ENCODE data around the gene CCL3.
"Not testable (repeated sequence)": the region's sequence is repeated elsewhere in the genome, so short reads cannot be mapped to it uniquely, and the experiment has no call there.

The CCL3 gene

DNA sequence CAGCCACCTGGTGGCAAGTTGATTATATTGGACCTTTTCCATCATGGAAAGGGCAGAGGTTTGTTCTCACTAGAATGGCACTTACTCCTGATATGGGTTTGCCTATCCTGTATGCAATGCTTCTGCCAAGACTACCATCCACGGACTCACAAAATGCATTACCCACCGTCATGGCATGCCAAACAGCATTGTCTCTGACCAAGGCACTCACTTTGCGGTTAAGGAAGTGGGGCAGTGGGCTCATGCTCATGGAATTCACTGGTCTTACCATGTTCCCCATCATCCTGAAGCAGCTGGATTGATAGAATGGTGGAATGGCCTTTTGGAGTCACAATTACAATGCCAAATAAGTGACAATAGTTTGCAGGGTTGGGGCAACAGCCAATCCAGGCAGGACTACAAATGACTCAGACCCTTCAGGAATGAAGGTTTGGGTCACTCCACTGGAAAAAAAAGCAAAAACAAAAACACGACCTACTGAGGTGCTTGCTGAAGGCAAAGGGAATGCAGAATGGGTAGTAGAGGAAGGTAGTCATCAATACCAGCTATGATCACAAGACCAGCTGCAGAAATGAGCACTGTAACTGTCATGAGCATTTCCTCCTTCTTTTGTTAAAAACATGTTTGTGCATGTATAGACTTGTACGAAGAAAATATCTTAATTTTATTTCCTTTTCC, 25.2 kb upstream of the CCL3 start:
- DNase-seq, result not testable (repeated sequence)

- DNase-seq, result not testable (repeated sequence)
Measured at GRCh38 chr17:36113131-36113530, 23.2 kb upstream of the CCL3 start.

DNA sequence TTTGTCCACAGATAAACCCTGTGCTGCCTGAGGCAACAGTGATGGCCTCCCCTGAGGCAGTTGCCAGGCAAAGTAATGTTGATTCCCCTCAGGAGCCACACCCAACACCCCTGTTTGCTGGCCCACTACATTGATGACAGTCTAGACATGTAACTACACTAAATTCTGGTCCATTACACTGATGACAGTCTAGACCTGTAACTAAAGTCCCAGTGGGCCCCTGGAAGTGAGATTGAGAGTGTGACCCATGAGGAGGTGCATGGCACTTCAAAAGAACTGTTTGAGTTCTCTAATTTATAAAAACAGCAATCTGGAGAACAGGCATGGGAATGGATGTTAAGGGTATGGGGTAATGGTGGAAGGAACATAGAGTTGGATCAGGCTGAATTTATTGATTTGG, 22.6 kb upstream of the CCL3 start:
- DNase-seq, result no peak

DNA sequence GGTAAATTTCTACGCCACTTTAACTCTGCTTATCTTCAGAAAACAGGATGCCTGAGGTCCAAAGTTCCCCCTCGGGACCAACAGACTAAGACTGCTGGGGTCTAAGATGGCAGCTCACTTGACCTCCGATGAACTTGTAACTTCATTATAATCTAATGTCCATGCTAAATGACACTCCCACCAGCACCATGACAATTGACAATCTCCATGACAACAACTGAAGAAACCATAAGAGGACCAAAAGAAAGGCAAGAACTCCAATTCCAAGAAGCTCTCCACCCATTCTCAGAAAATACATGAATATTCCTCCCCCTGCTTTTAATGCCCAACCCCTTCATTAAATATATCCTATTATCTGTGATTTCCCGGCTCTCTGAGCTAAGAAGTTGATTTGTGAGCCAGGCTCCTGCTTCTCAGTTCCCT, 21.1 kb upstream of the CCL3 start:
- no peak for DNase-seq

- not testable (repeated sequence) for DNase-seq
Measured at GRCh38 chr17:36108265-36108664, 18.3 kb upstream of the CCL3 start.

GRCh38 chr17:36107660-36108059, 17.7 kb upstream of the CCL3 start:
- no peak for DNase-seq

GRCh38 chr17:36106493-36106835, 16.5 kb upstream of the CCL3 start:
- no peak for DNase-seq

DNA sequence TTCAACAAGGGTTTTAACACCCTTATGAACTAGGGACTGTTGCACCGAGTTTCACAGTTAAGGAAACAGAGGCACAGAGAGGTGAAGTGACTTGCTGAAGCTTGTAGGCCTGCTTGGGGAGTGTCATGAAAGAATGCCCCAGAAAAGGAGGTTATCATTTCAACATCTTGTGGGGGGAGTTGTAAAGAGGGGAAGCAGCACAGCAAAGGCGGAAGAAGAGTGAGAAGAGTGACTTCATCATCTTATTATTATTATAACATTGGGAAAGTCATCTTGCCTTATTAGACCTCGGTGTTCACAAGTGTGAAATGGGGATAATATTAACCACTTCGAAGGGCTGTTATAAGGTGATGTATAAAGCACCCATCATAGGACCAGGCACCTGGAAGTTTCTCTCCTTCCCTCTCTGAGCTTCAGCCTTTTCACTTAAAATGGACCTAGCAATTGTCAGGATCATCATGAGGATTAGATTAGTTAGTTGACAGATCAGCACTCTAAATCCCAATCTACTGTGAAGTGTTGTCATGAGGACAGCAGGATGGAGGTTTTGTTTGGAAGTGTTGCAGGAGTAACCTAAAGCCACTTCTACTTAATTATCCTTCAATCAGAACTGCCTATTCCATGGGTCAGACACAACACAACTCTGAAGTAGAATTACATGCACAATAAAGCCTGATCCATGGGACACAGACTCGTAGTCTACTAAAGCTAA, 16.0 kb upstream of the CCL3 start:
- DNase-seq, result no peak

DNA sequence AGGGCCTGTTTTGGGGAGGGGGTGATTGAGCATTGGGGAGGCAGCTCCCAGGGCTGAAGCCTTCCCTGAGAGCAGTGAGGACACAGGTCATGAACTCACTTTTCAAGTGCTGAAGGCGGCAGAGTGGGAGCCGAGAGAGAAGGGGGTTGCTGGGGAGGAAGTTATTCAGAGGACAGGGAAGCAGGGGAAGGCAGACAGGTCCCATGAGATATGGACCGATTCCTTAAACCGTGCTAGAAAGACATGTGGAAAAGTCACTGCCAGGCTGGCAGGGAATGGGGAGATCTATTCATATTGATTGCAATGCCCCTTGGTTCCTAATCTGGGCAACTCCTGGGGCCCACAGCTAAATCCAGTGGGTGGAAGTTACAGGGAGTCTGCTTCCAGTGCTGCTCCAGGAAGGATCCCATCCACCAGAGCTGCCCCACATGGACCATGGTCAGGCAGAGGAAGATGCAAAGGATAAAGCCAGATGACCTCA, 14.8 kb upstream of the CCL3 start:
- no peak for DNase-seq

GRCh38 chr17:36104246-36104645, 14.3 kb upstream of the CCL3 start:
- not testable (repeated sequence) for DNase-seq

- DNase-seq, result not testable (repeated sequence)
Measured at GRCh38 chr17:36103401-36103975, 13.5 kb upstream of the CCL3 start, which contains the start of gene CCL4. Gene CCL4, plus strand, starts transcription at chr17:36103827. Its CDS starts 79 bp downstream, at chr17:36103906.

DNA sequence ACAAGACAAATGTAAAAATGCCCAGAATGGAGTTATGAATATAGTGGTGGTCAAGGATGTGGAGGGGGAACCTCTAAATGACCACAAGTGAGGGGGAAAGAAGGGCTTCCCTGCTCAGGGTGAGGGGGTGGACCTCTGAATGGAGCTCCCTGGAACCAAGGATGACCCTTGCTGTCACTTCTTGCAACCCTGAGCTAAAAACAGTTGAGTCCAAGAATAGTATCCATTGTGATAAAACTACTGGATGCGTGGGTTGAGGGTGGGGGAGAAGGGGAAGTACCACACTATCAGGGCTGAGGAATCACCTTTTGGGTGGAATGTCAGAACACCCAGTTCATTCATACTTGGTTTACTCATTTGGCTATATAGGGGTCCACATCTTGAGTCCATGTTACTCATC, 9.1 kb upstream of the CCL3 start:
- DNase-seq, result not testable (repeated sequence)

DNA sequence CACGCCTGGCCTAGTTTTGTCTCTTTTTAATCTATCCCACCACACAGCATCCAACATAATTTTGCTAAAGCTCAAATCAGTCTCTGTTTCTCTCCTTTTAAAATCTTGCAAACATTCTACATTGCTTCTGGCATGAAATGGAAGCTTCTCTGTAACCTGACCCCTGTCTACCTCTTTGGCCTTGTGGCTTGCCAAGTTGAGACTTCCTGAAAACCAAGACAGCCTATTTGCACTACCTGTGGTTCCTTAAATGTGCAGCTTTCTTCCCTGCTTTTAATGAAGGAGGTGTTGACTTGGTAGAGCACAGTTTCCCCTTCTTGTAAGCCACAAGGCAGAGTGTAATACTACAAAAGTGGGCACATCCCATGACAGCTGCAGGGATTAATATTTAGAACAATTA, 6.0 kb upstream of the CCL3 start:
- DNase-seq, result no peak

- DNase-seq, result no peak
Measured at GRCh38 chr17:36094746-36095145, 4.8 kb upstream of the CCL3 start.

DNA sequence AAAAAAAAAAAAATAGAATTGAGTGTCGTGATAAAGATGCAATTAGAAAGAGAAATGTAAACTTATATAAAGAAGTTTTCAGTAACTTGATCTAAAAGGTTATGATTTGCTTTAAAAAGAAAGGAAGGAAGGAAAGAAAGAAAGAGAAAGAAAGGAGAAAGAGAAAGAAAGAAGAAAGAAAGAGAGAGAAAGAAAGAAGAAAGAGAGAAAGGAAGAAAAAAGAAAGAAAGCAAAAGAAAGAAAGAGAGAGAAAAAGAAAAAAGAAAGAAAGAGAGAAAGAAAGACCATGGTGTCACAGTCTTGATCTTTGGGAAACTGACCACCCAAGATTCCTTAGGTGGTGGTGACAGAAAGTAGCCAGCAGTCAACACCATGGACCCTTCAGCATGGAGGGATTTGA, 4.3 kb upstream of the CCL3 start:
- DNase-seq, result no peak

GRCh38 chr17:36092715-36093114, 2.8 kb upstream of the CCL3 start:
- DNase-seq, result not testable (repeated sequence)

GRCh38 chr17:36092230-36092629, 2.3 kb upstream of the CCL3 start:
- no peak for DNase-seq

DNA sequence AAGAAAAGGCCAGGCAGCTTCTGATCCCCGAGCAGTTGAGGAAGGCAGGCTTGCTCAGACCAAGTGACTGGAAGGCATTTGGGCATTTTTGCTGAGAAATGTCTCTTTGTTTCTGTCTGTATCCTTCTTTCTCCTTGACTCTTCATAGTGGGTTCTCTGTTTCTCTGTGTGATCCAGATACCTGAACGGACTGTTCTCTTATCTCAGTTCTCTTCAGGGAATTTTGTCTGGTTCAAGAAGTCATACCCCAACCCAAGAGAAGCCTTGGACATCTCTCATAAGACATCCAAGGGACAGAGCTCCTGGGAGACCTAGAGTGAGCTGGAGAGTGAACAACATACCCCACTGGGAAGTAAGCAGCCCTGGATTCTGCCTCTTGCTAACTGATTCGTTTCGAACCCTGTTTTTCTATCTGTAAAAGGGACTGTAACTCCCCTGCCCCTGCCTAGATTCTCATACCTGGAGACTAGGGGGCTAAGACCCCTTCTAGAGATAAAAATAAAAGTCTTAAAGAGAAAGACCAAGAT, 541 bp downstream of the CCL3 start:
- DNase-seq, result no peak

GRCh38 chr17:36088670-36089338, 1.1 kb downstream of the CCL3 start:
- no peak for DNase-seq

- DNase-seq, result not testable (repeated sequence)
Measured at GRCh38 chr17:36087897-36088572, 1.9 kb downstream of the CCL3 start.

- DNase-seq, result not testable (repeated sequence)
Measured at GRCh38 chr17:36087471-36087870, 2.5 kb downstream of the CCL3 start.

GRCh38 chr17:36086791-36087190, 3.2 kb downstream of the CCL3 start:
- no peak for DNase-seq

- DNase-seq, result no peak
Measured at GRCh38 chr17:36085765-36086164, 4.2 kb downstream of the CCL3 start.
